ENCODE data around the gene RBMX2.

DNA sequence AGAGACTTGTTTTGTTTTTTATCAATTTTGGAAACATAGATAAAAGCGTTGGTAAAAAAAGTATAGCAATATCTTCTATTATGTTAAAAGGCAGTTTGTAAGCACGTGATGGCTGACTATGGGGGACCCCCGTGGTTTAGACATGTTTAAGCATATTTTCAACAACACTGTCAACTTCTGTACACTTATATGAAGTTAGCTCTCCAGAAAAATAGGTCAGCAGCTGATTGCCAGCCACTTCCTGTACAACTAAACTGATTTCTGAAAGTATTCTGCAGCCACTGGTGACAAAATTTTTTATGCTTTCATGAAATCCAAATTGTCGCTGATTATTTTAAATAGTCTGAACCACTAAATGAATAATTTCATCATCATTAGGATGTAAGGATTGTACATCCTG, 45.2 kb downstream of the RBMX2 start:
- no peak for TF ChIP-seq POLR2AphosphoS5 (IDR thresholded peaks at IDR 0.05; ENCODE audit: low read depth, low read length)
- TF ChIP-seq, protein P1, sequence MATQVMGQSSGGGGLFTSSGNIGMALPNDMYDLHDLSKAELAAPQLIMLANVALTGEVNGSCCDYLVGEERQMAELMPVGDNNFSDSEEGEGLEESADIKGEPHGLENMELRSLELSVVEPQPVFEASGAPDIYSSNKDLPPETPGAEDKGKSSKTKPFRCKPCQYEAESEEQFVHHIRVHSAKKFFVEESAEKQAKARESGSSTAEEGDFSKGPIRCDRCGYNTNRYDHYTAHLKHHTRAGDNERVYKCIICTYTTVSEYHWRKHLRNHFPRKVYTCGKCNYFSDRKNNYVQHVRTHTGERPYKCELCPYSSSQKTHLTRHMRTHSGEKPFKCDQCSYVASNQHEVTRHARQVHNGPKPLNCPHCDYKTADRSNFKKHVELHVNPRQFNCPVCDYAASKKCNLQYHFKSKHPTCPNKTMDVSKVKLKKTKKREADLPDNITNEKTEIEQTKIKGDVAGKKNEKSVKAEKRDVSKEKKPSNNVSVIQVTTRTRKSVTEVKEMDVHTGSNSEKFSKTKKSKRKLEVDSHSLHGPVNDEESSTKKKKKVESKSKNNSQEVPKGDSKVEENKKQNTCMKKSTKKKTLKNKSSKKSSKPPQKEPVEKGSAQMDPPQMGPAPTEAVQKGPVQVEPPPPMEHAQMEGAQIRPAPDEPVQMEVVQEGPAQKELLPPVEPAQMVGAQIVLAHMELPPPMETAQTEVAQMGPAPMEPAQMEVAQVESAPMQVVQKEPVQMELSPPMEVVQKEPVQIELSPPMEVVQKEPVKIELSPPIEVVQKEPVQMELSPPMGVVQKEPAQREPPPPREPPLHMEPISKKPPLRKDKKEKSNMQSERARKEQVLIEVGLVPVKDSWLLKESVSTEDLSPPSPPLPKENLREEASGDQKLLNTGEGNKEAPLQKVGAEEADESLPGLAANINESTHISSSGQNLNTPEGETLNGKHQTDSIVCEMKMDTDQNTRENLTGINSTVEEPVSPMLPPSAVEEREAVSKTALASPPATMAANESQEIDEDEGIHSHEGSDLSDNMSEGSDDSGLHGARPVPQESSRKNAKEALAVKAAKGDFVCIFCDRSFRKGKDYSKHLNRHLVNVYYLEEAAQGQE (IDR thresholded peaks at IDR 0.05; ENCODE audit: insufficient read depth in 1 of 2, low read depth in 2 of 2, low read length in 2 of 2) = no peak
- no peak for TF ChIP-seq TAF1 (IDR thresholded peaks at IDR 0.05; ENCODE audit: borderline replicate concordance, insufficient read depth, low read length)
- no peak for TF ChIP-seq SIN3A (IDR thresholded peaks at IDR 0.05; ENCODE audit: borderline replicate concordance, insufficient read depth, low read length)
